Spleen (tissue), 13 donors: ENCODE measurements around the gene IL17F. TPM values are rescaled to one million over a fixed set of nuclear protein-coding genes. Genes with fewer than 3 reads are reported as not detected.

ENCODE experiments used
- DNase-seq: peaks from one replicate; pipeline ENCODE4 v3.0.0-alpha.2; 2020
- H3K27ac ChIP-seq, 8 donors: fragments of 200-600 bp; sonication (generic) in 7 of 8; 1 replicate in 4 of 8; 2 replicates in 4 of 8; pipeline versions ENCODE4 v1.5.0 to v1.8.0; 2016 to 2021; ENCODE audit warnings: inconsistent platforms in 4 of 8, mild to moderate bottlenecking in 4 of 8, moderate library complexity in 1 of 8
- H3K27me3 ChIP-seq, 7 donors: fragments of 200-600 bp; sonication (generic) in 6 of 7; replicated peaks in 1 of 7; 1 replicate in 4 of 7; 2 replicates in 3 of 7; pipeline versions ENCODE4 v1.5.0 to v1.8.0; 2016 to 2021; ENCODE audit warnings: inconsistent platforms in 3 of 7, mild to moderate bottlenecking in 1 of 7
- H3K36me3 ChIP-seq, 6 donors: fragments of 200-600 bp; sonication (generic) in 5 of 6; 1 replicate in 4 of 6; 2 replicates in 2 of 6; pipeline versions ENCODE4 v1.5.0 to v1.8.0; 2016 to 2021; ENCODE audit warnings: inconsistent platforms in 2 of 6
- H3K4me1 ChIP-seq, 6 donors: fragments of 200-600 bp; sonication (generic) in 5 of 6; 1 replicate in 3 of 6; 2 replicates in 3 of 6; pipeline versions ENCODE4 v1.5.0 to v1.8.0; 2016 to 2021; ENCODE audit warnings: inconsistent platforms in 3 of 6
- H3K4me3 ChIP-seq, 8 donors: fragments of 200-600 bp; sonication (generic) in 7 of 8; 1 replicate in 4 of 8; 2 replicates in 4 of 8; pipeline versions ENCODE4 v1.5.0 to v1.8.0; 2016 to 2021; ENCODE audit warnings: inconsistent platforms in 4 of 8, mild to moderate bottlenecking in 4 of 8, moderate library complexity in 2 of 8
- H3K9me3 ChIP-seq, 8 donors: fragments of 200-600 bp; sonication (generic) in 7 of 8; 1 replicate in 4 of 8; 2 replicates in 4 of 8; pipeline versions ENCODE4 v1.5.0 to v1.8.0; 2016 to 2021; ENCODE audit warnings: inconsistent platforms in 4 of 8
- POLR2A ChIP-seq, 3 donors: fragments of 450-650 bp; IDR thresholded peaks; one replicate each; pipeline ENCODE4 v1.5.1; 2017; ENCODE audit warnings: antibody characterized with exemption in 3 of 3, mild to moderate bottlenecking in 1 of 3
- POLR2AphosphoS5 ChIP-seq, 3 donors: sonication (generic); formaldehyde crosslinking; IDR thresholded peaks; one replicate each; pipeline ENCODE4 v1.5.1; 2017; ENCODE audit warnings: antibody characterized with exemption in 3 of 3
- WGBS, 5 donors: extraction: QIAGEN DNeasy Blood & Tissue Kit in 3 of 5; methylation state at CpG; one replicate each; pipeline versions ENCODE4 v1.1.5 to v1.1.7; 2013 to 2018; 5-methylcytosine and 5-hydroxymethylcytosine counted together
- intact Hi-C: fragments of 100-400 bp; cut with DNase I; formaldehyde crosslinking; loops from one replicate; pipeline ENCODE4 v1.15.0; 2023; ENCODE audit warnings: low total_unique reads
- long read RNA-seq, 2 donors: transcript quantifications; one replicate each; lab custom pipeline, GENCODE V29; 2026
- polyA plus RNA-seq, 3 donors: library from polyadenylated mRNA; stranded (reverse); fragments of 200-250 nt; gene quantifications; one replicate each; pipeline ENCODE4 v1.2.1, GENCODE V29; 2013
- total RNA-seq, 7 donors: library from RNA; depleted of rRNA in 3 of 7; stranded (reverse); fragments of >200 nt in 3 of 7; fragmentation: NEBNext Ultra II Directional in 4 of 7; extraction: Animal tissue kit (Norgen Biotek cat#: 25700) in 4 of 7; gene quantifications; one replicate each; pipeline versions ENCODE4 v1.1.0 to v1.2.1, GENCODE V29; 2016 to 2021
- TF ChIP-seq, protein P1 (sequence below), 11 experiments: fragments of 200-600 bp in 7 of 11; fragments of 450-650 bp in 4 of 11; sonication (generic) in 4 of 11; IDR thresholded peaks in 8 of 11; conservative IDR thresholded peaks in 3 of 11; 1 replicate in 7 of 11; 2 replicates in 4 of 11; pipeline versions ENCODE4 v1.4.0 to v1.8.0; 2016 to 2021; ENCODE audit warnings: antibody characterized with exemption in 11 of 11, inconsistent platforms in 4 of 11, mild to moderate bottlenecking in 1 of 11
- donor health status: healthy with polysubstance abuse.
- donor health status: DM: no; HTN: no; CAD: no; lungs with moderate emphysema.
- donor health status: DM: no; HTN: no; CAD: no.
- donor health status: Bipolar disorder and iron deficiency.
- donor health status: healthy.
- donor health status: DM: no; HTN: no; CAD: no.
- donor health status: DM: yes; HTN: yes; CAD: no.

Gene IL17F
- total RNA-seq = not detected
- not detected for polyA plus RNA-seq
- long read RNA-seq, donor 1 = 0 reads
- long read RNA-seq, donor 2 = 0 reads

DNA sequence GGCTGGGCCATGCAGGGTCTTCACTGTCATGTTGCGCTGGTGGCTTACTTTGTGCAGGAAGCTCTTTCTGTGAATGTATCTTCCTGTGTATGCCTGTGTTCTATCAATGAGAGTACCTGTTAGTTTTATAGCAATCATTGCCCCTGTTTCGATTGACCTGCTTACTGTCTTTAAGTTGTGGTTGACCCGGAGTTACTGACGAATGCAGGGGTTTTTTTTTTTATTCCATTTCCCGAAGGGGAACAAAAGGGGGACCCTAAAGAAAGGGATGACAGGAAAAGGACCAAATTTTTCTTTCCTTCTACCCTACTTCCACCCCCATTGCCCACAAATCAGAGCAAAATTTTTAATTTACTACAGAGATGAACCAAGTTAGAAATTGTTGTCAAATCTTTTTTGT lies at the start of gene IL17F:
Gene IL17F (minus strand): TSS at position 101 of the 400 bp plus-strand sequence. CDS start 71 bp downstream, at position 30.
- intact Hi-C loops = no loop called here
- DNase-seq = no peak
- 75 to 92% (median 84%) methylated on average over 5 of the region's 5 CpGs for WGBS, 5 donors
- Histone ChIP-seq H3K27me3 (no peaks in the 10 kb centered on the region), H3K4me3 (no peak within 1 kb of the TSS), H3K4me1 (no peaks in the 10 kb centered on the region), H3K9me3 (no peaks in the 10 kb centered on the region), H3K36me3 (no peaks in the 10 kb centered on the region), H3K27ac (no peak within 1 kb of the TSS)
- TF ChIP-seq POLR2A (IDR thresholded peaks at IDR 0.05) (no peak), POLR2AphosphoS5 (IDR thresholded peaks at IDR 0.05) (no peak)
- TF ChIP-seq, protein P1, sequence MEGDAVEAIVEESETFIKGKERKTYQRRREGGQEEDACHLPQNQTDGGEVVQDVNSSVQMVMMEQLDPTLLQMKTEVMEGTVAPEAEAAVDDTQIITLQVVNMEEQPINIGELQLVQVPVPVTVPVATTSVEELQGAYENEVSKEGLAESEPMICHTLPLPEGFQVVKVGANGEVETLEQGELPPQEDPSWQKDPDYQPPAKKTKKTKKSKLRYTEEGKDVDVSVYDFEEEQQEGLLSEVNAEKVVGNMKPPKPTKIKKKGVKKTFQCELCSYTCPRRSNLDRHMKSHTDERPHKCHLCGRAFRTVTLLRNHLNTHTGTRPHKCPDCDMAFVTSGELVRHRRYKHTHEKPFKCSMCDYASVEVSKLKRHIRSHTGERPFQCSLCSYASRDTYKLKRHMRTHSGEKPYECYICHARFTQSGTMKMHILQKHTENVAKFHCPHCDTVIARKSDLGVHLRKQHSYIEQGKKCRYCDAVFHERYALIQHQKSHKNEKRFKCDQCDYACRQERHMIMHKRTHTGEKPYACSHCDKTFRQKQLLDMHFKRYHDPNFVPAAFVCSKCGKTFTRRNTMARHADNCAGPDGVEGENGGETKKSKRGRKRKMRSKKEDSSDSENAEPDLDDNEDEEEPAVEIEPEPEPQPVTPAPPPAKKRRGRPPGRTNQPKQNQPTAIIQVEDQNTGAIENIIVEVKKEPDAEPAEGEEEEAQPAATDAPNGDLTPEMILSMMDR (IDR thresholded peaks at IDR 0.05 in 8 of 11, conservative IDR thresholded peaks at IDR 0.05 in 3 of 11) = no peak

DNA sequence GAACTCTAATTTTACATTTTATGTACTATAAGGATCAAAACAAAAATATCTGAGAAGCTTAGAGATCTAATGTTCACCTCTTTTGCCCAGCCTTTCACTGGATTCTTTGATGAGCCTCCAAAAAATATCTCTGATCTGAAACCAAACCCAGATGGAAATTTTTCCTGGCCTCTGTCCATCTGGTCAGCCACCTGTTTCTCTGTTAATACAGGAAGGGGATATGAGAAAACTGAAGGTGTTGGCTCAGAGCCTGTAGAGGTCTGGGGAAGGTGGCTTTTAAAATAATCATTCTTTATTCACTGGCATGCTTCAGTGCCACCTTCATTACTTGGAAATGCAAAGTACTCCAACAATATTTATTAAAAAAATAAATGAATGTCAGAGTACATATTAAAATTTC lies 48.8 kb upstream of the IL17F start:
- Histone ChIP-seq H3K36me3 (no peaks in the 10 kb centered on the region), H3K27me3 (no peaks in the 10 kb centered on the region), H3K27ac (no peak overlapping the region), H3K4me1 (peaks cover 7 to 23% (median 13%) of the 10 kb centered on the region in 6 donors), H3K4me3 (no peak overlapping the region), H3K9me3 (no peaks in the 10 kb centered on the region)
- no peak for DNase-seq
- intact Hi-C loops = no loop called here
- TF ChIP-seq POLR2A (IDR thresholded peaks at IDR 0.05) = no peak
- no peak for TF ChIP-seq POLR2AphosphoS5 (IDR thresholded peaks at IDR 0.05)
- TF ChIP-seq, protein P1 (IDR thresholded peaks at IDR 0.05 in 8 of 11, conservative IDR thresholded peaks at IDR 0.05 in 3 of 11) = no peak

DNA sequence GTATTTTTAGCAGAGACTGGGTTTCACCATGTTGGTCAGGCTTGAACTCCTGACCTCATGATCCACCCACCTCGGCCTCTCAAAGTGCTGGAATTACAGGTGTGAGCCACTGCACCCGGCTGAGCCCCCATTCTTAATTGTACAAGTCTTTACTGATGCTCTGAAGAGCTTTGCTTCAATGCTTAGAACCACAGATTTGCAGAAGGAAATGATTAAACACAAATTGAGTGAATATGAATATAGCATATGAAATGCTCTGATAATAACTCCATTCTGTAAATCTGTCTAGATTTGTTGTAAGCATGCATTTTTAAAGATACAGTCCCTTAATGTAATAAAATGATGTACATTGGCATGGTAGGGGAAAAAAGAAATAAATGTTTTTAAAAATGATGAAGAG lies 44.5 kb upstream of the IL17F start:
- 45 to 55% (median 48%) methylated on average over 2 of the region's 2 CpGs for WGBS, 5 donors
- H3K4me3 ChIP-seq = no peak overlapping the region
- H3K4me1 ChIP-seq = peaks cover 9 to 32% (median 23%) of the 10 kb centered on the region in 6 donors
- no peaks in the 10 kb centered on the region for H3K9me3 ChIP-seq
- no peaks in the 10 kb centered on the region for H3K27me3 ChIP-seq
- no peak overlapping the region for H3K27ac ChIP-seq
- DNase-seq = no peak
- no peaks in the 10 kb centered on the region for H3K36me3 ChIP-seq
- intact Hi-C loops = loop anchor here (5.0 to 10.0 kb wide), 2 partner anchors 118 to 376 kb away; no protein-coding TSS in a partner anchor
- TF ChIP-seq, protein P1 (IDR thresholded peaks at IDR 0.05 in 8 of 11, conservative IDR thresholded peaks at IDR 0.05 in 3 of 11) = no peak
- TF ChIP-seq POLR2AphosphoS5 (IDR thresholded peaks at IDR 0.05) = no peak
- no peak for TF ChIP-seq POLR2A (IDR thresholded peaks at IDR 0.05)

DNA sequence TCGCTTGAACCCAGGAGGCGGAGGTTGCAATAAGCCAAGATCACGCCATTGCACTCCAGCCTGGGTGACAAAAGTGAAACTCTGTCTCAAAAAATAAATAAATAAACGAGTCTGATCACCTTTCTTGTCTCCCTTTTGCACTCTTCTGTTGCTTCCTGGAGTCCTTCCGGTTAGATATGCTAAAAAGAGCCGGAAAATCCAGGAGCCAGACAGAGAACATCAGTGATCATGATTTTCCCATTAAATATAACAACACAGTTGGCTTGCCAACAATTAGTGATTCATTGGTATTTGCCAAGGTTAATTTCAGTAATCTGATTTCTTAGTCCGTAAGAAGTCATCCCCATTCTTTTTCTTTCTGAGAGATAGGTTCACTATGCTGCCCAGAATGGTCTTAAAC lies 43.9 kb upstream of the IL17F start:
- WGBS, 5 donors = 91 to 92% (median 91%) methylated on average over 7 of the region's 7 CpGs
- H3K9me3 ChIP-seq = no peaks in the 10 kb centered on the region
- H3K4me3 ChIP-seq = no peak overlapping the region
- intact Hi-C loops = loop anchor here (5.0 to 10.0 kb wide), 2 partner anchors 119 to 377 kb away; no protein-coding TSS in a partner anchor
- DNase-seq = no peak
- H3K36me3 ChIP-seq = no peaks in the 10 kb centered on the region
- TF ChIP-seq POLR2AphosphoS5 (IDR thresholded peaks at IDR 0.05) (no peak), POLR2A (IDR thresholded peaks at IDR 0.05) (no peak)
- TF ChIP-seq, protein P1 (IDR thresholded peaks at IDR 0.05 in 8 of 11, conservative IDR thresholded peaks at IDR 0.05 in 3 of 11) = no peak
- H3K4me1 ChIP-seq = peaks cover 15 to 39% (median 29%) of the 10 kb centered on the region in 6 donors
- no peak overlapping the region for H3K27ac ChIP-seq
- no peaks in the 10 kb centered on the region for H3K27me3 ChIP-seq
